Sigmoid colon (tissue), 4 donors: ENCODE data around the gene REM2.

Experiments
- CTCF ChIP-seq, 4 experiments: fragments of 450-650 bp in 3 of 4; fragments of 200-600 bp in 1 of 4; IDR thresholded peaks; one replicate each; pipeline ENCODE4 v1.5.1; 2016 to 2019; ENCODE audit warnings: antibody characterized with exemption in 4 of 4, mild to moderate bottlenecking in 3 of 4, moderate library complexity in 2 of 4
- EP300 ChIP-seq, 4 donors: sonication (generic); formaldehyde crosslinking; IDR thresholded peaks; one replicate each; pipeline ENCODE4 v1.6.1; 2017; ENCODE audit warnings: antibody characterized with exemption in 4 of 4
- POLR2AphosphoS5 ChIP-seq, 4 donors: sonication (generic); formaldehyde crosslinking; IDR thresholded peaks; one replicate each; pipeline ENCODE4 v1.6.1; 2017; ENCODE audit warnings: antibody characterized with exemption in 4 of 4

- TF ChIP-seq CTCF (IDR thresholded peaks at IDR 0.05) (no peak), POLR2AphosphoS5 (IDR thresholded peaks at IDR 0.05) (peak in 3 of 4 donors; percentile 5 to 45 (median 42)), EP300 (IDR thresholded peaks at IDR 0.05) (no peak)
Observed at GRCh38 chr14:22886500-22887259, 3.7 kb downstream of the REM2 start.
